ENCODE data around the gene NAV2. TPM values are rescaled to one million over a fixed set of nuclear protein-coding genes. Genes with fewer than 3 reads are reported as not detected.

Gene NAV2
- polyA plus RNA-seq, 2 donors: 4.3 to 9.7 TPM

- WGBS, 2 donors: 75 to 82% methylated on average over 3 of the region's 3 CpGs
- H3K4me1 ChIP-seq (ENCODE audit: control insufficient read depth in 2 of 2, insufficient read depth in 2 of 2, low read length in 1 of 2): peaks cover 2 to 30% of the 10 kb centered on the region in 2 donors
- H3K4me3 ChIP-seq (ENCODE audit: low read depth in 1 of 2, low read length in 2 of 2): no peak overlapping the region
- H3K9me3 ChIP-seq (ENCODE audit: control insufficient read depth in 2 of 2, insufficient read depth in 1 of 2, low read depth in 1 of 2, low read length in 1 of 2): no peaks in the 10 kb centered on the region
- no peaks in the 10 kb centered on the region for H3K27me3 ChIP-seq (ENCODE audit: control insufficient read depth in 1 of 2, insufficient read depth in 2 of 2, low read length in 2 of 2)
- H3K27ac ChIP-seq (ENCODE audit: low read depth in 2 of 2, low read length in 1 of 2): peak overlapping the region; percentile 69 to 88
- H3K36me3 ChIP-seq (ENCODE audit: control insufficient read depth in 2 of 2, insufficient read depth in 2 of 2, low read length in 1 of 2): no peaks in the 10 kb centered on the region
Measured at GRCh38 chr11:19674836-19675235, 37.8 kb upstream of the NAV2 start.

GRCh38 chr11:19675397-19675796 is 37.2 kb upstream of the NAV2 start:
- peaks cover 2 to 24% of the 10 kb centered on the region in 2 donors for H3K4me1 ChIP-seq (ENCODE audit: control insufficient read depth in 2 of 2, insufficient read depth in 2 of 2, low read length in 1 of 2)
- H3K27ac ChIP-seq (ENCODE audit: low read depth in 2 of 2, low read length in 1 of 2): peak overlapping the region; percentile 69 to 88
- H3K4me3 ChIP-seq (ENCODE audit: low read depth in 1 of 2, low read length in 2 of 2): no peak overlapping the region
- no peaks in the 10 kb centered on the region for H3K27me3 ChIP-seq (ENCODE audit: control insufficient read depth in 1 of 2, insufficient read depth in 2 of 2, low read length in 2 of 2)
- H3K36me3 ChIP-seq (ENCODE audit: control insufficient read depth in 2 of 2, insufficient read depth in 2 of 2, low read length in 1 of 2): no peaks in the 10 kb centered on the region
- WGBS, 2 donors: 74 to 81% methylated on average over 5 of the region's 5 CpGs
- no peaks in the 10 kb centered on the region for H3K9me3 ChIP-seq (ENCODE audit: control insufficient read depth in 2 of 2, insufficient read depth in 1 of 2, low read depth in 1 of 2, low read length in 1 of 2)

DNA sequence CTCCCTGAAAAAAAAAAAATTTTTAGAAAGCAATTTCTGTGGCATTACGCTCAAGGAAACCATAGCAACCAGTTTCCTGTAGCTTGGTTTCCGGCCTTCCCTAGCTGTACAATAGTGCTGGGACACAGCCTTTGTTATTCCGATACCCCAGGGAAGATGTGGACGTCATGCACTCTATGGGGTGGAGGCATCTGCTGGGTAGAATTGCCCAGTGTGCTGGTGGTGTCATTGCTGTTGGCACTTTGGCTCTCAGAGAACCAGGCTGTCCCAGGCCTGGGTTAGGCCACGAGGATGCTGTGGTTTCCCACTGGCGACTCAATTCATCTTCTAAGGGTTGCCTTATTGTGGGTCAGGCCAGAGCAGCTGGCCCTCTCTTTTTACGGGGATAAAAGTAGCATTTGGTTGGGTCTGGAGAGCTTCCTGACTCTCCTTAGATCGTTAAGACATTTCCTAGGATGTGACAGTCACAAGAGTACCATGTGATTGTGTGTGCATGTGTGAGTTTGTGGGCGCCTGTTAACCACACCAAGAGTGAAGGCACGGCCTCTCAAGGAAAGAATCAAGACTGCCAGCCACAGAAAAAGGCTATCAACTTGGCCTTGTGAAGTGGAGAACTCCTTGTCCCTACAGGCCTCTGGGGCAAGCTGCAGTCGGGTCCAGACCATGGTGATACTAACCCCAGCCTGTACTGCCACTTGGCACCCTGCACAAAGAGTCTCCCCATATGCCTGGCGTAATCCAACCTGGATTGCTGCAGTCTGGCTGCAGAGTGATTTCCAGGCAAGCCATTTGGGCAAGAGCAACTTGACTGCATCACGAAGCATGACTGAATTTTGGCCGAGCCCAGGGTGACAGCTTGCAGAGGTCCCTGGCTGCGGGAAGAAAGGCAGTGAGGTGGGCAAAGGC is 35.9 kb upstream of the NAV2 start:
- Histone ChIP-seq H3K4me3 (ENCODE audit: low read depth in 1 of 2, low read length in 2 of 2) (no peak overlapping the region), H3K9me3 (ENCODE audit: control insufficient read depth in 2 of 2, insufficient read depth in 1 of 2, low read depth in 1 of 2, low read length in 1 of 2) (no peaks in the 10 kb centered on the region), H3K27ac (ENCODE audit: low read depth in 2 of 2, low read length in 1 of 2) (peak overlapping the region; percentile 16 to 45), H3K36me3 (ENCODE audit: control insufficient read depth in 2 of 2, insufficient read depth in 2 of 2, low read length in 1 of 2) (no peaks in the 10 kb centered on the region), H3K27me3 (ENCODE audit: control insufficient read depth in 1 of 2, insufficient read depth in 2 of 2, low read length in 2 of 2) (no peaks in the 10 kb centered on the region), H3K4me1 (ENCODE audit: control insufficient read depth in 2 of 2, insufficient read depth in 2 of 2, low read length in 1 of 2) (peaks cover 2 to 25% of the 10 kb centered on the region in 2 donors)
- WGBS, 2 donors: 75 to 76% methylated on average over 15 of the region's 15 CpGs

- Histone ChIP-seq H3K9me3 (ENCODE audit: control insufficient read depth in 2 of 2, insufficient read depth in 1 of 2, low read depth in 1 of 2, low read length in 1 of 2) (no peaks in the 10 kb centered on the region), H3K4me3 (ENCODE audit: low read depth in 1 of 2, low read length in 2 of 2) (no peak overlapping the region), H3K27ac (ENCODE audit: low read depth in 2 of 2, low read length in 1 of 2) (peak overlapping the region; percentile 16 to 83), H3K4me1 (ENCODE audit: control insufficient read depth in 2 of 2, insufficient read depth in 2 of 2, low read length in 1 of 2) (peaks cover 2 to 25% of the 10 kb centered on the region in 2 donors), H3K36me3 (ENCODE audit: control insufficient read depth in 2 of 2, insufficient read depth in 2 of 2, low read length in 1 of 2) (no peaks in the 10 kb centered on the region), H3K27me3 (ENCODE audit: control insufficient read depth in 1 of 2, insufficient read depth in 2 of 2, low read length in 2 of 2) (no peaks in the 10 kb centered on the region)
- 46 to 60% methylated on average over 8 of the region's 8 CpGs for WGBS, 2 donors
Measured at GRCh38 chr11:19677381-19678080, 35.1 kb upstream of the NAV2 start.

GRCh38 chr11:19679952-19680828 is 32.4 kb upstream of the NAV2 start:
- H3K4me1 ChIP-seq (ENCODE audit: control insufficient read depth in 2 of 2, insufficient read depth in 2 of 2, low read length in 1 of 2): peaks cover 0 to 13% of the 10 kb centered on the region in 2 donors
- no peaks in the 10 kb centered on the region for H3K27me3 ChIP-seq (ENCODE audit: control insufficient read depth in 1 of 2, insufficient read depth in 2 of 2, low read length in 2 of 2)
- H3K36me3 ChIP-seq (ENCODE audit: control insufficient read depth in 2 of 2, insufficient read depth in 2 of 2, low read length in 1 of 2): no peaks in the 10 kb centered on the region
- peak overlapping the region; percentile 80 to 86 for H3K27ac ChIP-seq (ENCODE audit: low read depth in 2 of 2, low read length in 1 of 2)
- WGBS, 2 donors: 20 to 31% methylated on average over 12 of the region's 12 CpGs
- no peaks in the 10 kb centered on the region for H3K9me3 ChIP-seq (ENCODE audit: control insufficient read depth in 2 of 2, insufficient read depth in 1 of 2, low read depth in 1 of 2, low read length in 1 of 2)
- H3K4me3 ChIP-seq (ENCODE audit: low read depth in 1 of 2, low read length in 2 of 2): no peak overlapping the region

DNA sequence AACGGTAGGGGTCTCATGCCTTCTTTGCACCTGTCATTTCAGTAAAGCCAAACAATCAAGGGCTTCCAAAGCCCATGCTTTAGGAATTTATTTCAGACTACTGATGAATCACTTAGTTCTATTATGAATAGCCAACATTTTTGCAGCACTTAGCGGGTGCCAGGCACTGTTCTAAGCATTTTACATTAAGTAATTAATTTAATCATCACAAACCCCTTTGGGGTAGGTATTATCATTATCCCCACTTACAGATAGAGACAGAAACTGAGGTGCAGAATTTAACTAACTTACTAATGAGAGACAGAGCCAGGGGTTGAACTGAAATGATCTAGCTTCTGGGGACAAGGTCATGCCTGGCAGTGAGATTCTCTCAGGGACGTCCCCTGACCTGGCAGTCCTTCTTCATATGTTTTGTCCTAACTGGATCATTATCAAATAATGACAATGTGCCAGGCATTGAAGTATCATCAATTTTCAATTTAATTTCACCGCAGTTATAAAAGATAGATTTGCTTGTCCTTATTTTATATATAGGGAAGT is 31.7 kb upstream of the NAV2 start:
- WGBS, 2 donors: 50 to 63% methylated on average over 4 of the region's 4 CpGs
- Histone ChIP-seq H3K36me3 (ENCODE audit: control insufficient read depth in 2 of 2, insufficient read depth in 2 of 2, low read length in 1 of 2) (no peaks in the 10 kb centered on the region), H3K27ac (ENCODE audit: low read depth in 2 of 2, low read length in 1 of 2) (peak overlapping the region; percentile 67 to 86), H3K4me1 (ENCODE audit: control insufficient read depth in 2 of 2, insufficient read depth in 2 of 2, low read length in 1 of 2) (peaks cover 0 to 9% of the 10 kb centered on the region in 2 donors), H3K9me3 (ENCODE audit: control insufficient read depth in 2 of 2, insufficient read depth in 1 of 2, low read depth in 1 of 2, low read length in 1 of 2) (no peaks in the 10 kb centered on the region), H3K27me3 (ENCODE audit: control insufficient read depth in 1 of 2, insufficient read depth in 2 of 2, low read length in 2 of 2) (no peaks in the 10 kb centered on the region), H3K4me3 (ENCODE audit: low read depth in 1 of 2, low read length in 2 of 2) (no peak overlapping the region)

DNA sequence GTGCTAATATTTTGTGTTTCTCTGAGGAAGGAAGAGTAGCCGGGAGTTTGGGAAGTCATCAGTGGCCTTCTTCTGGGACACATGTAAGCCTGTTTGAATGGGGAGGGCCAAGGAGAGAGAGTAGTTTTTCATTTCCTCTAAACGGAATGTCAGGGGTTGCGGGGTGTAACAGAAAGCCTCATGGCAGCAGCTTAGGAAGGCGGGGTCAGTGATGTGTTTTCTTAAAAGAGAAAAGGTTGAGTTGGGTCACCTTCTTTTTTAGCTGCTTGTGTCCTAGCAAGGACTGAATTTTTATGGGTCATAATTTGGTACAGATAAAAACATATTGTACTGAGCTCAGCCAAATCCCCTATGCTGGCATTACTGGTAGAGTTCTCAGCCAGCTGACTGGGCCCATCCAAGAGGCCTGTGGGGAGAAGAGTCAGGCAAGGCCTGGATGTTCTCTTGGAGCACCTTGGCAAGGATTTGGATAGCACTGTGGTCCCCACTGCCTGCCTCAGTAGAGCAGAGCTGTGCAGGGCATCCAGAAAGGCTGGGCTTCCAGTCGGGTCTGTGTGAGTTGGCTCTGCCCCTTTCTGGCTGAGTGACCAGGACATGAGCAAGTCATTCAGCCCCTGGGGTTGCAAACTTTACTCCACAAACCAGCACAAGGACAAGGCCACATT is 29.4 kb upstream of the NAV2 start:
- no peaks in the 10 kb centered on the region for H3K36me3 ChIP-seq (ENCODE audit: control insufficient read depth in 2 of 2, insufficient read depth in 2 of 2, low read length in 1 of 2)
- H3K4me3 ChIP-seq (ENCODE audit: low read depth in 1 of 2, low read length in 2 of 2): no peak overlapping the region
- peaks cover 0 to 9% of the 10 kb centered on the region in 2 donors for H3K4me1 ChIP-seq (ENCODE audit: control insufficient read depth in 2 of 2, insufficient read depth in 2 of 2, low read length in 1 of 2)
- H3K27ac ChIP-seq (ENCODE audit: low read depth in 2 of 2, low read length in 1 of 2): peak overlapping the region; percentile 53 to 69
- WGBS, 2 donors: 57% methylated on average over 5 of the region's 5 CpGs
- H3K9me3 ChIP-seq (ENCODE audit: control insufficient read depth in 2 of 2, insufficient read depth in 1 of 2, low read depth in 1 of 2, low read length in 1 of 2): no peaks in the 10 kb centered on the region
- no peaks in the 10 kb centered on the region for H3K27me3 ChIP-seq (ENCODE audit: control insufficient read depth in 1 of 2, insufficient read depth in 2 of 2, low read length in 2 of 2)

GRCh38 chr11:19683862-19684491 is 28.7 kb upstream of the NAV2 start:
- Histone ChIP-seq H3K9me3 (ENCODE audit: control insufficient read depth in 2 of 2, insufficient read depth in 1 of 2, low read depth in 1 of 2, low read length in 1 of 2) (no peaks in the 10 kb centered on the region), H3K4me3 (ENCODE audit: low read depth in 1 of 2, low read length in 2 of 2) (no peak overlapping the region), H3K27me3 (ENCODE audit: control insufficient read depth in 1 of 2, insufficient read depth in 2 of 2, low read length in 2 of 2) (no peaks in the 10 kb centered on the region), H3K27ac (ENCODE audit: low read depth in 2 of 2, low read length in 1 of 2) (peak overlapping the region in 1 of 2 donors; percentile 17), H3K36me3 (ENCODE audit: control insufficient read depth in 2 of 2, insufficient read depth in 2 of 2, low read length in 1 of 2) (no peaks in the 10 kb centered on the region), H3K4me1 (ENCODE audit: control insufficient read depth in 2 of 2, insufficient read depth in 2 of 2, low read length in 1 of 2) (peaks cover 0 to 5% of the 10 kb centered on the region in 2 donors)
- WGBS, 2 donors: 90 to 93% methylated on average over 2 of the region's 2 CpGs

All from esophagus (tissue), 2 donors.